Small intestine (tissue), 7 donors: ENCODE results near the gene RAPGEF4. TPM values are rescaled to one million over a fixed set of nuclear protein-coding genes. Genes with fewer than 3 reads are reported as not detected.

Experiments
- DNase-seq, 2 donors: peaks; one replicate each; pipeline versions ENCODE4 v3.0.0 to v3.0.0-alpha.2; 2013
- FAIRE-seq: peaks from 2 replicates; lab custom pipeline; 2012; peaks lifted over from hg19 to GRCh38; lab: Jason Lieb, UNC
- H3K27ac ChIP-seq, 3 donors: one replicate each; pipeline ENCODE4 v1.5.1; 2013; ENCODE audit warnings: low read length in 2 of 3, mild to moderate bottlenecking in 2 of 3, control low read depth in 1 of 3, inconsistent platforms in 1 of 3, low read depth in 1 of 3, moderate library complexity in 1 of 3
- H3K27me3 ChIP-seq, 3 donors: one replicate each; pipeline ENCODE4 v1.6.1; 2013; ENCODE audit warnings: low read length in 3 of 3, inconsistent platforms in 1 of 3; ENCODE audit not compliant: control insufficient read depth in 3 of 3, insufficient read depth in 3 of 3
- H3K36me3 ChIP-seq, 3 donors: one replicate each; pipeline ENCODE4 v1.6.1; 2013; ENCODE audit warnings: low read length in 3 of 3, inconsistent platforms in 1 of 3, low read depth in 1 of 3, mild to moderate bottlenecking in 1 of 3, moderate library complexity in 1 of 3; ENCODE audit not compliant: control insufficient read depth in 3 of 3, insufficient read depth in 2 of 3
- H3K4me1 ChIP-seq, 3 donors: one replicate each; pipeline ENCODE4 v1.6.1; 2013; ENCODE audit warnings: low read length in 2 of 3, inconsistent platforms in 1 of 3, low read depth in 1 of 3, mild to moderate bottlenecking in 1 of 3, moderate library complexity in 1 of 3; ENCODE audit not compliant: control insufficient read depth in 3 of 3, insufficient read depth in 2 of 3
- H3K4me3 ChIP-seq, 3 donors: one replicate each; pipeline ENCODE4 v1.5.1; 2013; ENCODE audit warnings: low read length in 3 of 3, control low read depth in 1 of 3, inconsistent platforms in 1 of 3, low read depth in 1 of 3, mild to moderate bottlenecking in 1 of 3, moderate library complexity in 1 of 3
- H3K9me3 ChIP-seq, 2 donors: one replicate each; pipeline ENCODE4 v1.6.1; 2013; ENCODE audit warnings: low read depth in 1 of 2, low read length in 1 of 2; ENCODE audit not compliant: control insufficient read depth in 2 of 2, insufficient read depth in 1 of 2
- WGBS, 3 donors: extraction: QIAGEN DNeasy Blood & Tissue Kit; methylation state at CpG; one replicate each; pipeline ENCODE4 v1.1.7; 2013; 5-methylcytosine and 5-hydroxymethylcytosine counted together
- polyA plus RNA-seq, 4 donors: library from polyadenylated mRNA; stranded (reverse) in 3 of 4; unstranded in 1 of 4; fragments of 200-250 nt in 3 of 4; fragments of 120-200 nt in 1 of 4; gene quantifications; one replicate each; pipeline versions ENCODE4 v1.2.1 to v1.2.3, GENCODE V29; 2013
- donor health status: healthy with polysubstance abuse.
- donor health status: control.
- donor health status: control.
- donor health status: Bipolar disorder and iron deficiency.
- donor health status: healthy.

Gene RAPGEF4
- polyA plus RNA-seq, 4 donors, result 0.45 to 7.2 (median 3.4) TPM

- Histone ChIP-seq H3K4me3 (no peak overlapping the region), H3K4me1 (no peaks in the 10 kb centered on the region), H3K27ac (no peak overlapping the region), H3K9me3 (peaks cover 0 to 6% of the 10 kb centered on the region in 2 donors), H3K36me3 (no peaks in the 10 kb centered on the region), H3K27me3 (no peaks in the 10 kb centered on the region)
- FAIRE-seq, result no peak
- WGBS, 3 donors, result 80 to 90% (median 81%) methylated on average over 2 of the region's 2 CpGs
- no peak for DNase-seq
These were observed 323.0 kb downstream of the RAPGEF4 start for GRCh38 chr2:173058673-173059072.

DNA sequence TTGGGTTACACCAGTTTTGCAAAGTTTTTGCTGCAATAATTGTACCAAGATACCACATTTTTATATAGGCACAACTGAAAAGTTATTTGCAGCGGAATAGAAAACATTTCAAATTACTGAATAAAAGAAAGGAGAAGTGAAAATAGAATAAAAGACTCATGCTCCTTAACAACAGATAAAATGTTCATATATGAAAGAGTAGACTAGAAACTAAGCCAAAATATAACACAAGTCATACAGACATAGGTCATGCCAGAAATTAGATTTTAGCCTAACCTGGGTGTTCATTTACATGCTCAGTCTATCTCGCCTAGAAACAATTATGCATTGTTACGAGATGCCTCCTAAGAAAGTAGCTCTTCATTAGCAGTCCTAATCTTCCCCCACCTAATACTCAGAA lies 323.6 kb downstream of the RAPGEF4 start:
- H3K27ac ChIP-seq, result no peak overlapping the region
- no peaks in the 10 kb centered on the region for H3K4me1 ChIP-seq
- FAIRE-seq (no peak), DNase-seq (no peak)
- H3K4me3 ChIP-seq, result no peak overlapping the region
- 90 to 93% (median 92%) methylated on average over 3 of the region's 3 CpGs for WGBS, 3 donors
- H3K9me3 ChIP-seq, result peaks cover 0 to 6% of the 10 kb centered on the region in 2 donors
- no peaks in the 10 kb centered on the region for H3K36me3 ChIP-seq
- H3K27me3 ChIP-seq, result no peaks in the 10 kb centered on the region

DNA sequence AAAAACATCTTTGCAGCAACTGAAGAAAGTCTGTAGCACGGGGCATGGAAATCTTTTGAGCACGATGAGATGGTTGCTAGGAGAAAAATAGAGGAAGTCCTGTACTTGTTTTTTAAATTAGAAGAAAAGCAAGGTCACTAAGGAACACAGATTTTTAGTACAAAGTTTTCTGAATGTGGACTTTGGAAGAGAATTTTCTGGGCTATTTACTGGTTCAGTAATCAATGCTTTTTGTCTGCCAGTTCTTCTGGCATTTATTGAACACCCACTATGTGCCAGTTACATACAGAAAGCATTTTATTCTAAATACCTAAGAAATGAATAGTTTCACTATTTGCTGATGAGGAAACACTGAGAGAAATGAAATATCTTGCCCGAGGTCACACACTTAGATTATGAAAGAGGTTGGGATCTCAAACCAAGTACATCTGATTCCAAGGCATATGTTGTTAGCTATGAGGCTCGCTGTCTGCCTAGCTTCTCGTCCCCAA lies 324.4 kb downstream of the RAPGEF4 start:
- Histone ChIP-seq H3K4me1 (no peaks in the 10 kb centered on the region), H3K36me3 (no peaks in the 10 kb centered on the region), H3K4me3 (no peak overlapping the region), H3K27me3 (no peaks in the 10 kb centered on the region), H3K27ac (no peak overlapping the region), H3K9me3 (peaks cover 0 to 6% of the 10 kb centered on the region in 2 donors)
- FAIRE-seq, result no peak
- no peak for DNase-seq
- WGBS, 3 donors, result 59 to 71% (median 64%) methylated on average over 5 of the region's 5 CpGs

DNA sequence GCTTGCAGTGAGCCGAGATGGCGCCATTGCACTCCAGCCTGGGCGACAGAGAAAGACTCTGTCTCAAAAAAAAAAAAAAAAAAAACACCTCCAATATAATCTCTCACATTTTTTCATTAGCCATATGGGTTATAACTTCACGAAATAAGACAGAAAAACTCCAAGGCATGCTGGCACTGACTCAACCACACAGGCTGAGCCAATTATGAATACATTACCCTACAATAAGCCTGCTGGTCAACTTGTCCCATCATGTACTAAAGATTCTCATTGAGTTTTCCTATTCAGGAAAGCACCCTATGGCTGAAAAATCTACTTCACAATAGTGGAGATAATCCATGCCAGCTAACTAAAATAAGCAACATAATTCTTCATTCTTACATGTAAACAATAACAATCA lies 327.2 kb downstream of the RAPGEF4 start:
- Histone ChIP-seq H3K27ac (no peak overlapping the region), H3K27me3 (no peaks in the 10 kb centered on the region), H3K4me3 (no peak overlapping the region), H3K36me3 (no peaks in the 10 kb centered on the region), H3K4me1 (peaks cover 0 to 3% (median 0%) of the 10 kb centered on the region in 3 donors), H3K9me3 (peaks cover 0 to 6% of the 10 kb centered on the region in 2 donors)
- FAIRE-seq, result no peak
- 83 to 100% (median 96%) methylated on average over 2 to 4 of the region's 4 CpGs for WGBS, 3 donors
- DNase-seq, result no peak

- Histone ChIP-seq H3K4me3 (no peak overlapping the region), H3K27me3 (no peaks in the 10 kb centered on the region), H3K4me1 (peaks cover 0 to 3% (median 0%) of the 10 kb centered on the region in 3 donors), H3K9me3 (no peaks in the 10 kb centered on the region), H3K27ac (no peak overlapping the region), H3K36me3 (no peaks in the 10 kb centered on the region)
- FAIRE-seq, result no peak
- 67 to 75% (median 69%) methylated on average over 4 of the region's 4 CpGs for WGBS, 3 donors
- peak in 1 of 2 donors; percentile 48 for DNase-seq
These were observed 328.6 kb downstream of the RAPGEF4 start for GRCh38 chr2:173064151-173064805.

- H3K9me3 ChIP-seq, result no peaks in the 10 kb centered on the region
- no peaks in the 10 kb centered on the region for H3K36me3 ChIP-seq
- no peak overlapping the region for H3K4me3 ChIP-seq
- FAIRE-seq (no peak), DNase-seq (no peak)
- no peaks in the 10 kb centered on the region for H3K27me3 ChIP-seq
- WGBS, 3 donors, result 86 to 93% (median 88%) methylated on average over 6 of the region's 6 CpGs
- H3K4me1 ChIP-seq, result peaks cover 0 to 3% (median 0%) of the 10 kb centered on the region in 3 donors
- H3K27ac ChIP-seq, result no peak overlapping the region
These were observed 331.4 kb downstream of the RAPGEF4 start for GRCh38 chr2:173066887-173067676.

DNA sequence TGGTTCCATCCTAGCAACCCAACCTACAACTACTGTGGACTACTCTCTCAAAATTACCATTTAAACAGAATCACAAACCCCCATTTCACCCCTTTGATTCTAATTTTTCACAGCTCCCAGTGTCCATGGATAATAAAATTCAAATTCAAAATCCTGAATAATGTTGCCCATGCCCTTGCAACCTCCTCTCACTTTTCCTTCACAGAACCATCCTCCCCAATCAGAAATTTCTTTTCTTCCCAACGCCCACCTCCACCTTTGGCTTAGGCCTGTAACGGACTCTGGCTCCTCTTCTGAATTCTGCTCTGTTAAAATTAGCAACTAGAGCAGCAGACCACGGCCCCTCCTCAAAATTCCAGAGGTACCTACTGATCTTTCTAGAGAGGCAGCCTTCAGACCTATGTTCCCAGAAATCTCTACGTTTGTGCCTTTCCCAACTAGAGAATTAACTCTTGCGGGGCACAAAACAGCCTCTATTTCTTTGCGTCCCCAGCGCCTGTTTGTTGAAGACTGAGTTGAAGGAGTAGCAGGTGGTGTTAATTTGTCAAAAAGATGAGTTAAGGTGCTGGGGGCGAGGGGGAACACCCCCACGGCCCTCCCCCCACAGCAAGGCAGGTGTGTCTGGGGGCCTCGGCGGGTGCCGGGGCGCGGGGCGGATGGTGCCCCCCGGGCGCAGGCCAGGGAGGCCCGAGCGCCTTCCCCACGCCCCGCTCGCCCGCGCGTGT lies 339.6 kb downstream of the RAPGEF4 start:
- Histone ChIP-seq H3K27ac (peak overlapping the region; percentile 50 to 94 (median 91)), H3K4me1 (peaks cover 0 to 6% (median 3%) of the 10 kb centered on the region in 3 donors), H3K36me3 (no peaks in the 10 kb centered on the region), H3K27me3 (no peaks in the 10 kb centered on the region), H3K9me3 (peaks cover 0 to 3% of the 10 kb centered on the region in 2 donors), H3K4me3 (peak overlapping the region; percentile 83 to 93 (median 87))
- 8 to 12% (median 8%) methylated on average over 16 to 25 of the region's 25 CpGs for WGBS, 3 donors
- DNase-seq (no peak), FAIRE-seq (no peak)
